ENCODE data around the gene SRF. TPM values are rescaled to one million over a fixed set of nuclear protein-coding genes. Genes with fewer than 3 reads are reported as not detected.

SRF gene
- 21.0 and 31.2 TPM in 2 replicates for total RNA-seq

DNA sequence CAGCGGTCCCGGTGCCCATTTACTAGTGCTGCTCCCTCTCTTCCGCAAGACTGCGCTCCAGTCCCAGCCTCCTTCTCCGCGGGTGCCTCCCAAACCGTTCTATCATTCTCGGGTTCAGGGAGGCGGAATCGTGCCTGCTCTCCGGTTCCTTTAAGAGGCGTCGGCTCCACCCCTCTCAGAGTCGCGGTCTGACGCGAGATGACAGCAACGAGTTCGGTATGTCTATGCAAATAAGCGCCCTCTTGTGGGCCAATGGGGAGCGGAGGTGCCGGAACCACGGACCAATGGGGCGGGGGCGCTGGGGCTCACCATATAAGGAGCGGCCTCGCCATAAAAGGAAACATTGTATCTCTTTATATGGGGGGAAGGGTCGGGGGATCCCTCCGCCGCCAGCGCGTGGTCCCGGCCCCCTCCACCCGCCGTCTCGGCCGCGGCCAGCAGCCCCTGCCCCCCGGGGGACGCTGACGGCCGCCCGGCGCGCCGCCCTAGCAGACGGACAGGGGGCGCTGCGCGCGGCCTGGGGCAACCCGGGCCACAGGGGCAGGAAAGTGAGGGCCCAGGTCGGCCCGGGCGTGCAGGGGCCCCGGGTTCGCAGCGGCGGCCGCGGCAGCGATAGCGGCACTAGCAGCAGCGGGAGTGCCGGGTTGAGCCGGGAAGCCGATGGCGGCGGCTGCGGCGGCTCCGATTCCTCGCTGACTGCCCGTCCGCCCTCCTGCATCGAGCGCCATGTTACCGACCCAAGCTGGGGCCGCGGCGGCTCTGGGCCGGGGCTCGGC, at the start of gene SRF:
Gene SRF (plus strand): TSS at position 339 of the 776 bp plus-strand sequence. CDS start 388 bp downstream, at position 727.

DNA sequence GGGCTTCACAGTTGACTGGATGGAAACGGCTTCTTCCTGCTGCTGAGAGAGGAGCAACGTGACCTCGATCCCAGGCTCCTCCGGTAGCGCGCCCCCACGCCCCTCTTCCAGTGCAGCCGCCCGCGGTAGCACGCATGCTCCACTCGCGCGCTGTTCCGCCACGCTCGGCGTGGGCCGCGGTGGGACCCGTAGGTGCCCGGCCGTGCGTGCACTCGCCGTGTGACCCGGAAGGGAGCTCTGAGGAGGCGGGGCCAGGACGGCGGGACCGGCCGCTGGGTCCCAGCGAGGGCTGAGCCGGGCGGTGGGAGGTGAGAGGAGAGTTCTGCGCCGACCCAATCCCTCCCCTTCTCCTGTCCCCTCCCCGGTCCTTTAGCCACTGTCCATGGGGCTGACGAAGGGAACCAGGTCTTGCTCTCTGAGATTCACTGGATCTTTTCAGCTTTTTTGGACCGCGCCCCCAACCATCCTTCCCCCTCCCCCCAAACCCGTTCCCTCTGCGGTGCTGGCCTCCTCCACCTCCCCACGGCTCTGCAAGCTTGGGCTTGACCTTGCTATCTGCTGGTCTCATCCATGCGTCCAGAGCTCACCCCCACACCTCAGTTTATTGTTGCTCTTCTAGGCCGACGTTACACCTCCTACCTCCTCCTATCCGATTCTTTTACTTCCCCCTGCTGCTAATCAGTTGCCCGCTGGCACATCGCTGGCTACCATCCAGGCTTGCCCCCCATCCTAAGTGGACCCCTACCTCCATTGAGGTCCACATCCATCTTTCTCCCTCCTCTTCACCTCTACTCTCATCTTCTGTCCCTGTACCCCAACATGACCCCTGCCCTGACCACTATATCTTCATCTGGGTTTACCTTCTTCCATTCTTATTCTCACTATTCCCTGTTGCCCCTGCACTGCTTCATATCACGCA, 11.1 kb downstream of the SRF start, which contains the start of gene CUL9:
Gene CUL9 (plus strand): TSS at position 255 of the 919 bp plus-strand sequence. CDS start 2,115 bp downstream, outside the sequence.

DNA sequence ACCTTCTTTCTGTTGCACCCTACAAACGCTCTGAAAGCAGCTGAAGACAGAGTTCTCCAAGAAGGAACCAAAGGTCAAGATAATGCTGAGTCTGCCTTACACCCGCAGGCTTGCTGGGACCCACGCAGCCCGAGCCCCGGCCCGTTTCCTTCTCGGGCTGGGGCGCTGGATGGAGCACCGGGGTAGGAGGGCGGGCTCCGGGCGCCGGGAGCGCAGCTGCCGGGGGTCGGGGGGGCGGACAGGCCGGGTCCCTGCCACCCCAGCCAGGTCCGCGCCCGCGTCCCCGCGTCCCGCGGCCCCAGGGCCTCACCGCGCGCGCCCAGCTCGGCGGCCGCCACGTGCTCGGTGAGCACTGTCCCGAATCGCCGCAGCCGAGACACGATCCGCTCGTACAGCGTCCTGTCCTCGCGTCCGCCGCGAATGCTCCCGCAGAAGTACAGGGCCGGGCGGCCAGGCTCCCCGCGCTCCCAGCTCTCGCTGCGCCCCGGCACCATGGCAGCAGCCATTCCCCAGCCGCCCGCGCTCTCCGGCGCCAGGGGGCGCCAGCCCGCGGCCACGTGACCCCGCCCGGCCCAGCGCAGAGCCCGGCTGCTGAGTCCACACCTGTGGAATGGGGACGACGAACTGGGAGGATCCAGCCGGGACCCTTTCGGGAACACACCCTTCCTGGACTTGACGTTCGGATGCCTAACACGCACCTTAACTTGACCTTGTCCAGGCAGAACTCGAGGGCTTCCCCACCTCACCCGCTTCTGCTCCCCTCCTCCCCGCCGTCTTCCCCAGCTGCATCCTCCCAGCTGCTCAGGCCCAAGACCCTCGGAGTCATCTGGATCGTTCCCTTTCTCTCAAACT, 58.1 kb downstream of the SRF start, which contains the start of gene DNPH1:
Gene DNPH1 (minus strand): TSS at position 531 of the 852 bp plus-strand sequence. CDS start 25 bp downstream, at position 506.

Other genes starting within 250 kb of the SRF start
- 45.3 and 62.0 TPM in 2 replicates for gene CNPY3, start 241.8 kb upstream of the SRF start, total RNA-seq
- not detected in 2 replicates for gene GNMT, start 210.5 kb upstream of the SRF start, total RNA-seq
- gene PEX6, start 192.1 kb upstream of the SRF start, total RNA-seq = 28.0 and 37.4 TPM in 2 replicates
- gene PPP2R5D, start 186.7 kb upstream of the SRF start, total RNA-seq = 40.5 and 48.1 TPM in 2 replicates
- 76.3 and 99.3 TPM in 2 replicates for gene MEA1, start 157.3 kb upstream of the SRF start, total RNA-seq
- gene KLHDC3, start 157.0 kb upstream of the SRF start, total RNA-seq = 61.0 and 76.7 TPM in 2 replicates
- gene RRP36, start 149.6 kb upstream of the SRF start, total RNA-seq = 74.8 and 102 TPM in 2 replicates
- 11.2 and 20.9 TPM in 2 replicates for gene CUL7, start 117.4 kb upstream of the SRF start, total RNA-seq
- 42.7 and 67.2 TPM in 2 replicates for gene MRPL2, start 111.8 kb upstream of the SRF start, total RNA-seq
- 11.6 and 14.6 TPM in 2 replicates for gene KLC4, start 111.6 kb upstream of the SRF start, total RNA-seq
- gene PTK7, start 95.0 kb upstream of the SRF start, total RNA-seq = 118 and 123 TPM in 2 replicates
- gene CUL9, start 10.9 kb downstream of the SRF start, total RNA-seq = 27.9 and 50.4 TPM in 2 replicates
- gene DNPH1, start 58.2 kb downstream of the SRF start, total RNA-seq = 222 and 226 TPM in 2 replicates
- gene TTBK1, start 72.2 kb downstream of the SRF start, total RNA-seq = 0.04 TPM in 1 of 2 replicates, not detected in the other
- not detected in 2 replicates for gene SLC22A7, start 127.0 kb downstream of the SRF start, total RNA-seq
- not detected in 2 replicates for gene CRIP3, start 137.6 kb downstream of the SRF start, total RNA-seq
- gene ZNF318, start 198.4 kb downstream of the SRF start, total RNA-seq = 7.3 and 7.7 TPM in 2 replicates